GM20000 (cell line): ENCODE measurements around the gene PCDHB1.

Source experiments
- DNase-seq: peaks from one replicate; pipeline ENCODE4 v3.0.0; 2012; ENCODE audit warnings: low spot score
- CTCF ChIP-seq: IDR thresholded peaks from 2 replicates; pipeline ENCODE4 v1.5.1; 2012; ENCODE audit warnings: mild to moderate bottlenecking, control low read depth; ENCODE audit errors: extremely low read depth, missing control alignments

PCDHB1 gene

GRCh38 chr5:141010047-141010793 lies 41.0 kb upstream of the PCDHB1 start:
- DNase-seq, result no peak
- no peak for TF ChIP-seq CTCF

- no peak for DNase-seq
- no peak for TF ChIP-seq CTCF
Observed at GRCh38 chr5:141017943-141018342, 33.2 kb upstream of the PCDHB1 start.

- no peak for TF ChIP-seq CTCF
- DNase-seq, result no peak
Observed at GRCh38 chr5:141022384-141022783, 28.8 kb upstream of the PCDHB1 start.

GRCh38 chr5:141031006-141031405 lies 20.2 kb upstream of the PCDHB1 start:
- no peak for TF ChIP-seq CTCF
- no peak for DNase-seq

GRCh38 chr5:141032626-141033025 lies 18.5 kb upstream of the PCDHB1 start:
- no peak for TF ChIP-seq CTCF
- no peak for DNase-seq

- no peak for TF ChIP-seq CTCF
- no peak for DNase-seq
Observed at GRCh38 chr5:141039061-141039460, 12.1 kb upstream of the PCDHB1 start.

- no peak for TF ChIP-seq CTCF
- no peak for DNase-seq
Observed at GRCh38 chr5:141039517-141039916, 11.7 kb upstream of the PCDHB1 start.
